ENCODE results near the gene NSUN6. TPM values are rescaled to one million over a fixed set of nuclear protein-coding genes. Genes with fewer than 3 reads are reported as not detected.
"Not testable (repeated sequence)": the region's sequence is repeated elsewhere in the genome, so short reads cannot be mapped to it uniquely, and the experiment has no call there.

The NSUN6 gene
- total and polyA plus RNA-seq, 2 donors (not counting 1 experiment from before 2014, with no cell fraction given), result 4.2 to 9.4 TPM

DNA sequence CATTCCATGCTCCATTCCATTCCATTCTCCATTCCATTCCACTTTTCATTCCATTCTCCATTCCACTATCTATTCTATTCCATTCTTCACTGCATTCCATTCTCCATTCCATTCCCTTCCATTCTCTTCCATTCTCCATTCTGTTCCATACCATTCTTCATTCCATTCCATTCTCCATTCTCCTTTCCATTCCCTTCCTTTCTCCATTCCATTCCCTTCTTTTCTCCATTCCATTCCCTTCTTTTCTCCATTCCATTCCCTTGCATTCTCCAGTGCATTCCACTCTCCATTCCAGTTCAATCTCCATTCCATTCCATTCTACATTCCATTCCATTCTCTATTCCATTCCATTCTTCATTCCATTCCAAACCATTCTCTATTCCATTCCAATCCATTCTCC lies 80.3 kb downstream of the NSUN6 start:
- Histone ChIP-seq H3K79me2 (ENCODE audit: control insufficient read depth, insufficient read depth, low read length) (no peaks in the 10 kb centered on the region), H3K4me1 (ENCODE audit: control insufficient read depth, extremely low read depth, insufficient read depth, low read length) (no peaks in the 10 kb centered on the region), H3K4me2 (ENCODE audit: extremely low read depth, insufficient read depth, low read length) (no peak overlapping the region), H2AFZ (ENCODE audit: low read length) (no peak overlapping the region), H3K36me3 (ENCODE audit: control insufficient read depth, insufficient read depth, low read length) (no peaks in the 10 kb centered on the region), H3K9ac (ENCODE audit: insufficient read depth, low read length) (no peak overlapping the region), H3K27ac (ENCODE audit: insufficient read depth, low read length) (no peak overlapping the region), H3K27me3 (ENCODE audit: control insufficient read depth, insufficient read depth, low read length) (no peaks in the 10 kb centered on the region), H3K9me3 (ENCODE audit: control insufficient read depth, insufficient read depth, low read depth, low read length) (no peaks in the 10 kb centered on the region), H4K20me1 (ENCODE audit: control insufficient read depth, extremely low read depth, insufficient read depth, low read length) (no peaks in the 10 kb centered on the region), H3K4me3 (replicated peaks in 1 of 4; ENCODE audit: control extremely low read depth in 1 of 4, insufficient read depth in 1 of 4, low read depth in 3 of 4, low read length in 4 of 4) (no peak overlapping the region)
- TF ChIP-seq CTCF (conservative IDR thresholded peaks at IDR 0.05 in 1 of 2, IDR thresholded peaks at IDR 0.05 in 1 of 2; ENCODE audit: low read depth in 1 of 2, low read length in 2 of 2) (no peak), EZH2 (IDR thresholded peaks at IDR 0.05; ENCODE audit: low read length, missing control alignments) (no peak)
- no peak for DNase-seq (ENCODE audit: low read depth in 2 of 2)

GRCh38 chr10:18570386-18570785 lies 81.0 kb downstream of the NSUN6 start:
- not testable (repeated sequence) for H3K4me1 ChIP-seq (ENCODE audit: control insufficient read depth, extremely low read depth, insufficient read depth, low read length); H3K9ac ChIP-seq (ENCODE audit: insufficient read depth, low read length); H3K4me2 ChIP-seq (ENCODE audit: extremely low read depth, insufficient read depth, low read length); H2AFZ ChIP-seq (ENCODE audit: low read length); DNase-seq (ENCODE audit: low read depth in 2 of 2); H3K27me3 ChIP-seq (ENCODE audit: control insufficient read depth, insufficient read depth, low read length); H3K79me2 ChIP-seq (ENCODE audit: control insufficient read depth, insufficient read depth, low read length); H3K36me3 ChIP-seq (ENCODE audit: control insufficient read depth, insufficient read depth, low read length); H4K20me1 ChIP-seq (ENCODE audit: control insufficient read depth, extremely low read depth, insufficient read depth, low read length); H3K9me3 ChIP-seq (ENCODE audit: control insufficient read depth, insufficient read depth, low read depth, low read length); H3K4me3 ChIP-seq (replicated peaks in 1 of 4; ENCODE audit: control extremely low read depth in 1 of 4, insufficient read depth in 1 of 4, low read depth in 3 of 4, low read length in 4 of 4); H3K27ac ChIP-seq (ENCODE audit: insufficient read depth, low read length)

- Histone ChIP-seq H3K27ac (ENCODE audit: insufficient read depth, low read length) (no peak overlapping the region), H3K36me3 (ENCODE audit: control insufficient read depth, insufficient read depth, low read length) (no peaks in the 10 kb centered on the region)
Measured at GRCh38 chr10:18567343-18567856, 84.0 kb downstream of the NSUN6 start.

More at GRCh38 chr10:18567343-18567856, 84.0 kb downstream of the NSUN6 start:
- no peaks in the 10 kb centered on the region for H3K9me3 ChIP-seq (ENCODE audit: control insufficient read depth, insufficient read depth, low read depth, low read length)
- no peaks in the 10 kb centered on the region for H4K20me1 ChIP-seq (ENCODE audit: control insufficient read depth, extremely low read depth, insufficient read depth, low read length)
- no peaks in the 10 kb centered on the region for H3K79me2 ChIP-seq (ENCODE audit: control insufficient read depth, insufficient read depth, low read length)
- H3K4me2 ChIP-seq (ENCODE audit: extremely low read depth, insufficient read depth, low read length), result no peak overlapping the region
- H3K4me1 ChIP-seq (ENCODE audit: control insufficient read depth, extremely low read depth, insufficient read depth, low read length), result no peaks in the 10 kb centered on the region
- no peak for TF ChIP-seq CTCF (conservative IDR thresholded peaks at IDR 0.05 in 1 of 2, IDR thresholded peaks at IDR 0.05 in 1 of 2; ENCODE audit: low read depth in 1 of 2, low read length in 2 of 2)
- TF ChIP-seq EZH2 (IDR thresholded peaks at IDR 0.05; ENCODE audit: low read length, missing control alignments), result no peak
- no peaks in the 10 kb centered on the region for H3K27me3 ChIP-seq (ENCODE audit: control insufficient read depth, insufficient read depth, low read length)
- H3K9ac ChIP-seq (ENCODE audit: insufficient read depth, low read length), result no peak overlapping the region
- H2AFZ ChIP-seq (ENCODE audit: low read length), result no peak overlapping the region
- H3K4me3 ChIP-seq (replicated peaks in 1 of 4; ENCODE audit: control extremely low read depth in 1 of 4, insufficient read depth in 1 of 4, low read depth in 3 of 4, low read length in 4 of 4), result no peak overlapping the region
- DNase-seq (ENCODE audit: low read depth in 2 of 2), result no peak

Data from fibroblast of lung (primary cell).